HEK293 (cell line): ENCODE results near the gene MTERF4.

Experiments
- CTCF ChIA-PET: fragments of 350-600 bp; formaldehyde crosslinking; extraction: SDS; loops from one replicate; lab custom pipeline; 2021; ENCODE audit warnings: antibody characterized with exemption; lab: Yijun Ruan, JAX
- POLR2A ChIA-PET: fragments of 300-600 bp; formaldehyde crosslinking; extraction: SDS; loops from one replicate; lab custom pipeline; 2020; ENCODE audit warnings: antibody characterized with exemption, inconsistent platforms; lab: Yijun Ruan, JAX
- H3K27ac ChIP-seq: fragments of 200-500 bp; sonication (Bioruptor generic); 2 replicates; pipeline ENCODE4 v1.5.1; 2014; ENCODE audit warnings: low read depth, low read length, control low read depth, inconsistent platforms; ENCODE audit errors: extremely low read depth
- H3K36me3 ChIP-seq, 2 experiments: fragments of 200-500 bp in 1 of 2; sonication (Bioruptor generic) in 1 of 2; 1 replicate in 1 of 2; 2 replicates in 1 of 2; pipeline ENCODE4 v1.5.1; 2014 to 2017; ENCODE audit warnings: inconsistent platforms in 2 of 2, low read length in 2 of 2; ENCODE audit not compliant: control insufficient read depth in 2 of 2, insufficient read depth in 1 of 2
- H3K4me1 ChIP-seq: fragments of 200-500 bp; sonication (Bioruptor generic); 2 replicates; pipeline ENCODE4 v1.5.1; 2014; ENCODE audit warnings: mild to moderate bottlenecking, low read length, inconsistent platforms; ENCODE audit not compliant: control insufficient read depth, insufficient read depth
- H3K4me3 ChIP-seq: 2 replicates; pipeline ENCODE4 v1.5.1; 2011; ENCODE audit warnings: low read depth, mild to moderate bottlenecking, control low read depth, low read length, moderate library complexity
- H3K9me3 ChIP-seq: fragments of 200-500 bp; sonication (Bioruptor generic); 2 replicates; pipeline ENCODE4 v1.5.1; 2014; ENCODE audit warnings: low read depth, low read length, inconsistent platforms; ENCODE audit not compliant: control insufficient read depth, insufficient read depth
- MZF1 ChIP-seq: fragments of 450-650 bp; formaldehyde crosslinking; IDR thresholded peaks from 2 replicates; pipeline ENCODE4 v1.5.1; 2017; ENCODE audit warnings: missing biosample characterization, missing genetic modification characterization, borderline replicate concordance
- ZBTB17 ChIP-seq: fragments of 450-650 bp; formaldehyde crosslinking; IDR thresholded peaks from 2 replicates; pipeline ENCODE4 v1.5.1; 2016; ENCODE audit warnings: missing biosample characterization, missing genetic modification characterization
- ZNF2 ChIP-seq: fragments of 450-650 bp; formaldehyde crosslinking; IDR thresholded peaks from 2 replicates; pipeline ENCODE4 v1.5.1; 2016; ENCODE audit warnings: missing biosample characterization, missing genetic modification characterization
- ZNF211 ChIP-seq: fragments of 450-650 bp; formaldehyde crosslinking; IDR thresholded peaks from 2 replicates; pipeline ENCODE4 v1.5.1; 2016; ENCODE audit warnings: low read depth, missing biosample characterization, missing genetic modification characterization
- ZNF223 ChIP-seq: fragments of 450-650 bp; formaldehyde crosslinking; IDR thresholded peaks from 2 replicates; pipeline ENCODE4 v1.5.1; 2016; ENCODE audit warnings: missing biosample characterization, missing genetic modification characterization
- ZNF366 ChIP-seq: fragments of 450-650 bp; formaldehyde crosslinking; conservative IDR thresholded peaks from 2 replicates; pipeline ENCODE4 v1.5.1; 2016; ENCODE audit warnings: missing biosample characterization, missing genetic modification characterization
- ZNF391 ChIP-seq: fragments of 450-650 bp; formaldehyde crosslinking; IDR thresholded peaks from 2 replicates; pipeline ENCODE4 v1.5.1; 2016; ENCODE audit warnings: low read depth, missing biosample characterization, missing genetic modification characterization, borderline replicate concordance
- ZNF426 ChIP-seq: fragments of 450-650 bp; formaldehyde crosslinking; IDR thresholded peaks from 2 replicates; pipeline ENCODE4 v1.5.1; 2017; ENCODE audit warnings: missing biosample characterization, missing genetic modification characterization, mild to moderate bottlenecking, inconsistent platforms, moderate library complexity
- ZNF776 ChIP-seq: fragments of 450-650 bp; formaldehyde crosslinking; IDR thresholded peaks from 2 replicates; pipeline ENCODE4 v1.5.0; 2017; ENCODE audit warnings: missing biosample characterization, missing genetic modification characterization, borderline replicate concordance
- ZNF791 ChIP-seq: fragments of 450-650 bp; formaldehyde crosslinking; IDR thresholded peaks from 2 replicates; pipeline ENCODE4 v1.5.1; 2016; ENCODE audit warnings: missing biosample characterization, missing genetic modification characterization
- ZSCAN30 ChIP-seq: fragments of 450-650 bp; IDR thresholded peaks from 2 replicates; pipeline ENCODE4 v1.5.1; 2018; ENCODE audit warnings: missing biosample characterization, mild to moderate bottlenecking, missing genetic modification characterization, moderate library complexity
- TF ChIP-seq, protein P1 (sequence below): fragments of 450-650 bp; formaldehyde crosslinking; IDR thresholded peaks from 2 replicates; pipeline ENCODE4 v1.5.1; 2016; ENCODE audit warnings: missing biosample characterization, missing genetic modification characterization
- TF ChIP-seq, protein P2 (sequence below): fragments of 450-650 bp; formaldehyde crosslinking; optimal IDR thresholded peaks from 2 replicates; pipeline ENCODE3; 2016; ENCODE audit warnings: missing biosample characterization, mild to moderate bottlenecking, missing genetic modification characterization
- TF ChIP-seq, protein P3 (sequence below): fragments of 450-650 bp; formaldehyde crosslinking; IDR thresholded peaks from 2 replicates; pipeline ENCODE4 v1.5.1; 2016; ENCODE audit warnings: missing biosample characterization, missing genetic modification characterization
- TF ChIP-seq, protein P4 (sequence below): fragments of 450-650 bp; formaldehyde crosslinking; IDR thresholded peaks from 2 replicates; pipeline ENCODE4 v1.5.1; 2016; ENCODE audit warnings: missing biosample characterization, missing genetic modification characterization
- TF ChIP-seq, protein P5 (sequence below): fragments of 450-650 bp; formaldehyde crosslinking; IDR thresholded peaks from 2 replicates; pipeline ENCODE4 v1.5.1; 2016; ENCODE audit warnings: missing biosample characterization, missing genetic modification characterization
- TF ChIP-seq, protein P6 (sequence below): fragments of 450-650 bp; formaldehyde crosslinking; conservative IDR thresholded peaks from 2 replicates; pipeline ENCODE4 v1.5.1; 2016; ENCODE audit warnings: low read depth, missing biosample characterization, missing genetic modification characterization

MTERF4 gene

DNA sequence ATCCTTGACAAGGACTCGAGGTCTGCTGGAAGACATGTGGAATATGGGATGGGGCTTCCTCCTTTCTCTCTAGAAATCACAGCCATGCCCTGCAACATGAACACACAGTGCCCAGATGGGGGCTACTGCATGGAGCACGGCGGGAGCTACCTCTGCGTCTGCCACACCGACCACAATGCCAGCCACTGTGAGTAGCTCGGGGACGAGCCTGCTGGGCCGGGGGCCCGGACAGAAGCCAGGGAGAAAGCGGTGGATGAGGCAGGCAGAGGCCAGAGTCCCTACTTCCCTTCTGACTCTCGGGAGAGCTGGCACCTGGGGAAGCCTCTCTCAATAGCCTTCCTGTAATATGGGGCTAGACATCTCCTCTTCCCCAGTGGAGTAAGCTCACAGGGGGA, 53.1 kb downstream of the MTERF4 start:
- H3K4me3 ChIP-seq = no peak overlapping the region
- POLR2A ChIA-PET = interaction anchor here (0.6 kb wide), 1 partner anchor 26 kb away, joined by 5 read pairs; no protein-coding TSS in a partner anchor
- no peaks in the 10 kb centered on the region; the same call in 1 of the 2 replicates for H3K9me3 ChIP-seq
- H3K27ac ChIP-seq = no peak overlapping the region
- TF ChIP-seq, protein P1, sequence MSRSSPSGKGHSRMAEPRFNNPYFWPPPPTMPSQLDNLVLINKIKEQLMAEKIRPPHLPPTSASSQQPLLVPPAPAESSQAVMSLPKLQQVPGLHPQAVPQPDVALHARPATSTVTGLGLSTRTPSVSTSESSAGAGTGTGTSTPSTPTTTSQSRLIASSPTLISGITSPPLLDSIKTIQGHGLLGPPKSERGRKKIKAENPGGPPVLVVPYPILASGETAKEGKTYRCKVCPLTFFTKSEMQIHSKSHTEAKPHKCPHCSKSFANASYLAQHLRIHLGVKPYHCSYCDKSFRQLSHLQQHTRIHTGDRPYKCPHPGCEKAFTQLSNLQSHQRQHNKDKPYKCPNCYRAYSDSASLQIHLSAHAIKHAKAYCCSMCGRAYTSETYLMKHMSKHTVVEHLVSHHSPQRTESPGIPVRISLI = no peak
- TF ChIP-seq ZNF791 (tag by site-specific recombination) = no peak
- TF ChIP-seq, protein P2, sequence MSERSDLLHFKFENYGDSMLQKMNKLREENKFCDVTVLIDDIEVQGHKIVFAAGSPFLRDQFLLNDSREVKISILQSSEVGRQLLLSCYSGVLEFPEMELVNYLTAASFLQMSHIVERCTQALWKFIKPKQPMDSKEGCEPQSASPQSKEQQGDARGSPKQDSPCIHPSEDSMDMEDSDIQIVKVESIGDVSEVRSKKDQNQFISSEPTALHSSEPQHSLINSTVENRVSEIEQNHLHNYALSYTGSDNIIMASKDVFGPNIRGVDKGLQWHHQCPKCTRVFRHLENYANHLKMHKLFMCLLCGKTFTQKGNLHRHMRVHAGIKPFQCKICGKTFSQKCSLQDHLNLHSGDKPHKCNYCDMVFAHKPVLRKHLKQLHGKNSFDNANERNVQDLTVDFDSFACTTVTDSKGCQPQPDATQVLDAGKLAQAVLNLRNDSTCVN (tag by site-specific recombination) = no peak
- TF ChIP-seq, protein P3, sequence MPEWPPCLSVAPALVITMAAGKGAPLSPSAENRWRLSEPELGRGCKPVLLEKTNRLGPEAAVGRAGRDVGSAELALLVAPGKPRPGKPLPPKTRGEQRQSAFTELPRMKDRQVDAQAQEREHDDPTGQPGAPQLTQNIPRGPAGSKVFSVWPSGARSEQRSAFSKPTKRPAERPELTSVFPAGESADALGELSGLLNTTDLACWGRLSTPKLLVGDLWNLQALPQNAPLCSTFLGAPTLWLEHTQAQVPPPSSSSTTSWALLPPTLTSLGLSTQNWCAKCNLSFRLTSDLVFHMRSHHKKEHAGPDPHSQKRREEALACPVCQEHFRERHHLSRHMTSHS (tag by site-specific recombination) = no peak
- TF ChIP-seq, protein P4, sequence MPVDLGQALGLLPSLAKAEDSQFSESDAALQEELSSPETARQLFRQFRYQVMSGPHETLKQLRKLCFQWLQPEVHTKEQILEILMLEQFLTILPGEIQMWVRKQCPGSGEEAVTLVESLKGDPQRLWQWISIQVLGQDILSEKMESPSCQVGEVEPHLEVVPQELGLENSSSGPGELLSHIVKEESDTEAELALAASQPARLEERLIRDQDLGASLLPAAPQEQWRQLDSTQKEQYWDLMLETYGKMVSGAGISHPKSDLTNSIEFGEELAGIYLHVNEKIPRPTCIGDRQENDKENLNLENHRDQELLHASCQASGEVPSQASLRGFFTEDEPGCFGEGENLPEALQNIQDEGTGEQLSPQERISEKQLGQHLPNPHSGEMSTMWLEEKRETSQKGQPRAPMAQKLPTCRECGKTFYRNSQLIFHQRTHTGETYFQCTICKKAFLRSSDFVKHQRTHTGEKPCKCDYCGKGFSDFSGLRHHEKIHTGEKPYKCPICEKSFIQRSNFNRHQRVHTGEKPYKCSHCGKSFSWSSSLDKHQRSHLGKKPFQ (tag by site-specific recombination) = no peak
- TF ChIP-seq, protein P5, sequence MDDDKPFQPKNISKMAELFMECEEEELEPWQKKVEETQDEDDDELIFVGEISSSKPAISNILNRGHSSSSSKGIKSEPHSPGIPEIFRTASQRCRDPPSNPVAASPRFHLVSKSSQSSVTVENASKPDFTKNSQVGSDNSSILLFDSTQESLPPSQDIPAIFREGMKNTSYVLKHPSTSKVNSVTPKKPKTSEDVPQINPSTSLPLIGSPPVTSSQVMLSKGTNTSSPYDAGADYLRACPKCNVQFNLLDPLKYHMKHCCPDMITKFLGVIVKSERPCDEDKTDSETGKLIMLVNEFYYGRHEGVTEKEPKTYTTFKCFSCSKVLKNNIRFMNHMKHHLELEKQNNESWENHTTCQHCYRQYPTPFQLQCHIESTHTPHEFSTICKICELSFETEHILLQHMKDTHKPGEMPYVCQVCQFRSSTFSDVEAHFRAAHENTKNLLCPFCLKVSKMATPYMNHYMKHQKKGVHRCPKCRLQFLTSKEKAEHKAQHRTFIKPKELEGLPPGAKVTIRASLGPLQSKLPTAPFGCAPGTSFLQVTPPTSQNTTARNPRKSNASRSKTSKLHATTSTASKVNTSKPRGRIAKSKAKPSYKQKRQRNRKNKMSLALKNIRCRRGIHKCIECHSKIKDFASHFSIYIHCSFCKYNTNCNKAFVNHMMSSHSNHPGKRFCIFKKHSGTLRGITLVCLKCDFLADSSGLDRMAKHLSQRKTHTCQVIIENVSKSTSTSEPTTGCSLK (tag by site-specific recombination) = no peak
- TF ChIP-seq ZNF366 (tag by site-specific recombination) = no peak
- no peak for TF ChIP-seq ZSCAN30 (tag by site-specific recombination)
- no peak for TF ChIP-seq ZNF776 (tag by site-specific recombination)
- no peak for TF ChIP-seq ZBTB17 (tag by site-specific recombination)
- TF ChIP-seq MZF1 = no peak
- no peak for TF ChIP-seq ZNF2 (tag by site-specific recombination)
- TF ChIP-seq, protein P6, sequence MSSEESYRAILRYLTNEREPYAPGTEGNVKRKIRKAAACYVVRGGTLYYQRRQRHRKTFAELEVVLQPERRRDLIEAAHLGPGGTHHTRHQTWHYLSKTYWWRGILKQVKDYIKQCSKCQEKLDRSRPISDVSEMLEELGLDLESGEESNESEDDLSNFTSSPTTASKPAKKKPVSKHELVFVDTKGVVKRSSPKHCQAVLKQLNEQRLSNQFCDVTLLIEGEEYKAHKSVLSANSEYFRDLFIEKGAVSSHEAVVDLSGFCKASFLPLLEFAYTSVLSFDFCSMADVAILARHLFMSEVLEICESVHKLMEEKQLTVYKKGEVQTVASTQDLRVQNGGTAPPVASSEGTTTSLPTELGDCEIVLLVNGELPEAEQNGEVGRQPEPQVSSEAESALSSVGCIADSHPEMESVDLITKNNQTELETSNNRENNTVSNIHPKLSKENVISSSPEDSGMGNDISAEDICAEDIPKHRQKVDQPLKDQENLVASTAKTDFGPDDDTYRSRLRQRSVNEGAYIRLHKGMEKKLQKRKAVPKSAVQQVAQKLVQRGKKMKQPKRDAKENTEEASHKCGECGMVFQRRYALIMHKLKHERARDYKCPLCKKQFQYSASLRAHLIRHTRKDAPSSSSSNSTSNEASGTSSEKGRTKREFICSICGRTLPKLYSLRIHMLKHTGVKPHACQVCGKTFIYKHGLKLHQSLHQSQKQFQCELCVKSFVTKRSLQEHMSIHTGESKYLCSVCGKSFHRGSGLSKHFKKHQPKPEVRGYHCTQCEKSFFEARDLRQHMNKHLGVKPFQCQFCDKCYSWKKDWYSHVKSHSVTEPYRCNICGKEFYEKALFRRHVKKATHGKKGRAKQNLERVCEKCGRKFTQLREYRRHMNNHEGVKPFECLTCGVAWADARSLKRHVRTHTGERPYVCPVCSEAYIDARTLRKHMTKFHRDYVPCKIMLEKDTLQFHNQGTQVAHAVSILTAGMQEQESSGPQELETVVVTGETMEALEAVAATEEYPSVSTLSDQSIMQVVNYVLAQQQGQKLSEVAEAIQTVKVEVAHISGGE (tag by site-specific recombination) = no peak
- no peak for TF ChIP-seq ZNF391
- TF ChIP-seq ZNF426 (tag by site-specific recombination) = no peak
- no peak for TF ChIP-seq ZNF211 (tag by site-specific recombination)
- TF ChIP-seq ZNF223 (tag by site-specific recombination) = no peak
- TF ChIP-seq, all 188 proteins: peak for 0
- Histone ChIP-seq H3K36me3 (no peaks in the 10 kb centered on the region), H3K4me1 (no peaks in the 10 kb centered on the region)
- CTCF ChIA-PET = interaction anchor here (0.6 to 0.7 kb wide), 2 partner anchors 40 to 482 kb away, joined by 3 to 4 read pairs; no protein-coding TSS in a partner anchor
